GM21576 (cell line): ENCODE results near the gene COBL.

Experiments
- ATAC-seq: cut with Tn5 transposase; IDR thresholded peaks from one replicate; pipeline ENCODE4 v1.9.1; 2021; ENCODE audit warnings: mild to moderate bottlenecking, moderate library complexity; ENCODE audit not compliant: unreplicated experiment

COBL gene

GRCh38 chr7:51029701-51030191, 286.9 kb downstream of the COBL start:
- ATAC-seq: no peak

GRCh38 chr7:51029131-51029530, 287.5 kb downstream of the COBL start:
- no peak for ATAC-seq

GRCh38 chr7:51027935-51028830, 288.4 kb downstream of the COBL start:
- no peak for ATAC-seq

GRCh38 chr7:51027106-51027934, 289.3 kb downstream of the COBL start:
- ATAC-seq: no peak

GRCh38 chr7:51026341-51026740, 290.3 kb downstream of the COBL start:
- no peak for ATAC-seq

- no peak for ATAC-seq
These were observed 290.9 kb downstream of the COBL start for GRCh38 chr7:51025668-51026067.

- ATAC-seq: no peak
These were observed 291.7 kb downstream of the COBL start for GRCh38 chr7:51024867-51025266.

GRCh38 chr7:51023547-51023946, 293.1 kb downstream of the COBL start:
- no peak for ATAC-seq

- no peak for ATAC-seq
These were observed 293.8 kb downstream of the COBL start for GRCh38 chr7:51022821-51023220.

GRCh38 chr7:51021906-51022570, 294.6 kb downstream of the COBL start:
- no peak for ATAC-seq

GRCh38 chr7:51020944-51021343, 295.7 kb downstream of the COBL start:
- no peak for ATAC-seq

- ATAC-seq: no peak
These were observed 296.4 kb downstream of the COBL start for GRCh38 chr7:51019891-51020870.

GRCh38 chr7:51019191-51019844, 297.3 kb downstream of the COBL start:
- no peak for ATAC-seq

GRCh38 chr7:51017576-51018535, 298.8 kb downstream of the COBL start:
- ATAC-seq: no peak

GRCh38 chr7:51016546-51016945, 300.1 kb downstream of the COBL start:
- no peak for ATAC-seq

GRCh38 chr7:51015581-51015980, 301.0 kb downstream of the COBL start:
- ATAC-seq: no peak

- ATAC-seq: no peak
These were observed 301.8 kb downstream of the COBL start for GRCh38 chr7:51014811-51015210.

GRCh38 chr7:51013861-51014511, 302.6 kb downstream of the COBL start:
- no peak for ATAC-seq
